ENCODE measurements around the gene ADARB2. TPM values are rescaled to one million over a fixed set of nuclear protein-coding genes. Genes with fewer than 3 reads are reported as not detected.

Gene ADARB2
- total and polyA plus RNA-seq, 2 experiments from 2014 or later: 2.0 to 5.0 TPM

GRCh38 chr10:1202343-1202742 lies 535.0 kb downstream of the ADARB2 start:
- Histone ChIP-seq H3F3A (replicated peaks; ENCODE audit: low read depth) (no peaks in the 10 kb centered on the region), H3K4me1 (ENCODE audit: insufficient read depth) (peaks cover 4% of the 10 kb centered on the region; the same call in 1 of the 2 replicates), H3K27me3 (ENCODE audit: insufficient read depth) (no peaks in the 10 kb centered on the region), H2AFZ (no peak overlapping the region), H3K27ac (ENCODE audit: low read depth) (no peak overlapping the region), H4K20me1 (replicated peaks; ENCODE audit: insufficient read depth) (no peaks in the 10 kb centered on the region), H3K79me2 (replicated peaks; ENCODE audit: insufficient read depth) (no peaks in the 10 kb centered on the region), H3K9me2 (ENCODE audit: insufficient read depth) (no peaks in the 10 kb centered on the region), H3K4me3 (no peak overlapping the region), H3K36me3 (ENCODE audit: insufficient read depth) (no peaks in the 10 kb centered on the region; the same call in 1 of the 2 replicates), H3K4me2 (no peak overlapping the region)
- H3K9me3 Mint-ChIP-seq: no peaks in the 10 kb centered on the region
- H3K4me1 Mint-ChIP-seq: peaks cover 26% of the 10 kb centered on the region
- TF ChIP-seq, protein P1, sequence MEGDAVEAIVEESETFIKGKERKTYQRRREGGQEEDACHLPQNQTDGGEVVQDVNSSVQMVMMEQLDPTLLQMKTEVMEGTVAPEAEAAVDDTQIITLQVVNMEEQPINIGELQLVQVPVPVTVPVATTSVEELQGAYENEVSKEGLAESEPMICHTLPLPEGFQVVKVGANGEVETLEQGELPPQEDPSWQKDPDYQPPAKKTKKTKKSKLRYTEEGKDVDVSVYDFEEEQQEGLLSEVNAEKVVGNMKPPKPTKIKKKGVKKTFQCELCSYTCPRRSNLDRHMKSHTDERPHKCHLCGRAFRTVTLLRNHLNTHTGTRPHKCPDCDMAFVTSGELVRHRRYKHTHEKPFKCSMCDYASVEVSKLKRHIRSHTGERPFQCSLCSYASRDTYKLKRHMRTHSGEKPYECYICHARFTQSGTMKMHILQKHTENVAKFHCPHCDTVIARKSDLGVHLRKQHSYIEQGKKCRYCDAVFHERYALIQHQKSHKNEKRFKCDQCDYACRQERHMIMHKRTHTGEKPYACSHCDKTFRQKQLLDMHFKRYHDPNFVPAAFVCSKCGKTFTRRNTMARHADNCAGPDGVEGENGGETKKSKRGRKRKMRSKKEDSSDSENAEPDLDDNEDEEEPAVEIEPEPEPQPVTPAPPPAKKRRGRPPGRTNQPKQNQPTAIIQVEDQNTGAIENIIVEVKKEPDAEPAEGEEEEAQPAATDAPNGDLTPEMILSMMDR (conservative IDR thresholded peaks at IDR 0.05; ENCODE audit: low read depth in 2 of 2): no peak
- TF ChIP-seq POLR2AphosphoS5 (IDR thresholded peaks at IDR 0.05; ENCODE audit: low read depth): no peak
- TF ChIP-seq, protein P2, sequence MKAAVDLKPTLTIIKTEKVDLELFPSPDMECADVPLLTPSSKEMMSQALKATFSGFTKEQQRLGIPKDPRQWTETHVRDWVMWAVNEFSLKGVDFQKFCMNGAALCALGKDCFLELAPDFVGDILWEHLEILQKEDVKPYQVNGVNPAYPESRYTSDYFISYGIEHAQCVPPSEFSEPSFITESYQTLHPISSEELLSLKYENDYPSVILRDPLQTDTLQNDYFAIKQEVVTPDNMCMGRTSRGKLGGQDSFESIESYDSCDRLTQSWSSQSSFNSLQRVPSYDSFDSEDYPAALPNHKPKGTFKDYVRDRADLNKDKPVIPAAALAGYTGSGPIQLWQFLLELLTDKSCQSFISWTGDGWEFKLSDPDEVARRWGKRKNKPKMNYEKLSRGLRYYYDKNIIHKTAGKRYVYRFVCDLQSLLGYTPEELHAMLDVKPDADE (IDR thresholded peaks at IDR 0.05): no peak
- no peak for TF ChIP-seq CREB1 (CRISPR knock-in tag; IDR thresholded peaks at IDR 0.05; ENCODE audit: low read depth)
- TF ChIP-seq ZNF331 (CRISPR knock-in tag; IDR thresholded peaks at IDR 0.05; ENCODE audit: low read depth): no peak
- TF ChIP-seq STAT1 (IDR thresholded peaks at IDR 0.05; ENCODE audit: unreplicated experiment): no peak
- no peak for DNase-seq (ENCODE audit: low spot score)
- ATAC-seq: no peak
- no peak overlapping the region for H3K4me3 Mint-ChIP-seq
- no peaks in the 10 kb centered on the region; the same call in 2 of the 3 replicates for H3K36me3 Mint-ChIP-seq (ENCODE audit: low read depth)
- peaks cover 21% of the 10 kb centered on the region for H3K27me3 Mint-ChIP-seq (ENCODE audit: insufficient read depth, low read depth, poor library complexity)
- H3K27ac Mint-ChIP-seq: no peak overlapping the region

DNA sequence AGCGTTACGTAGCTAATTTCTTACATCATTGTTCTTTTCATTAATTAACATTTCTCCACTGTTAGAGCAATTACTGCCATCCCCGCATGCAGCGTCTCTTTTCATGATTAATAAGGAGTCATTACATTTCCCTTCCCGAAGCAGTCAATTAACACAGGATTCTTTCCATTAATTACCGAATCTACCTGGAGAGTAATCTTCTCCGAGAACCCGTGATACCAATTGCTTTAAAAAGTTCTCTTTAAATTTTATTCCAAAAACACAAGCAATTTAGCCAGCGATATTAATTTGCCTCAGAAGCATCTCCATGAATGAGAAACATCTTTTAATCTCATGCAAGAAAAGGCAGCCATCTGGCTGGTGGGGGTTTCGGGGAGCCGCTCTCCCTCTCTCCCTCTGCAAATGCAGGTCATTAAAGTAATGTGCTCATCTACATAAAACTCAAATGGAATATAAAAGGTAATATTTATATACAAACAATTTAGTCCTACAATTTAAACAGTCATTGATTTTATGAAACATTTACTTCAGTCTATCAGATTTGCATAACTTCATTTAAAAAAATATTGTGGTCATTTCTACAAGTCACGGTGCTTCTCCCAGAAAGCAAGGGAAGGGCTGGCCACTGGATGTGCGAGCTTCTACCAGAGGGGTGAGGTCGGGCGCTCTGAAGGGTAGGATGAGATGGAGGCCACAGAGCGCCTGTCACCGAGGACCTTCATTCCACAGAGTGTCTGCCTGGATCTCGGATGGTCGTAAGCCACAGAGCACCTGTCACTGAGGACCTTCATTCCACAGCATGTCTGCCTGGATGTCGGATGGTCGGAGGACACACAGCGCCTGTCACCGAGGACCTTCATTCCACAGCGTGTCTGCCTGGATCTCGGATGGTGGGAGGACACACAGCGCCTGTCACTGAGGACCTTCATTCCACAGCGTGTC lies 536.2 kb downstream of the ADARB2 start:
- Mint-ChIP-seq H3K27me3 (ENCODE audit: insufficient read depth, low read depth, poor library complexity) (peaks cover 18% of the 10 kb centered on the region), H3K36me3 (ENCODE audit: low read depth) (no peaks in the 10 kb centered on the region; the same call in 2 of the 3 replicates), H3K4me3 (no peak overlapping the region), H3K9me3 (no peaks in the 10 kb centered on the region), H3K27ac (no peak overlapping the region), H3K4me1 (peaks cover 27% of the 10 kb centered on the region)
- H3K4me1 ChIP-seq (ENCODE audit: insufficient read depth): peaks cover 4% of the 10 kb centered on the region; the same call in 1 of the 2 replicates
- H3K27ac ChIP-seq (ENCODE audit: low read depth): no peak overlapping the region
- H3K4me2 ChIP-seq: no peak overlapping the region
- no peaks in the 10 kb centered on the region for H4K20me1 ChIP-seq (replicated peaks; ENCODE audit: insufficient read depth)
- ATAC-seq: no peak
- no peaks in the 10 kb centered on the region for H3K79me2 ChIP-seq (replicated peaks; ENCODE audit: insufficient read depth)
- H2AFZ ChIP-seq: no peak overlapping the region
- no peak for DNase-seq (ENCODE audit: low spot score)
- no peaks in the 10 kb centered on the region for H3K27me3 ChIP-seq (ENCODE audit: insufficient read depth)
- no peaks in the 10 kb centered on the region; the same call in 1 of the 2 replicates for H3K36me3 ChIP-seq (ENCODE audit: insufficient read depth)
- no peaks in the 10 kb centered on the region for H3K9me2 ChIP-seq (ENCODE audit: insufficient read depth)
- H3F3A ChIP-seq (replicated peaks; ENCODE audit: low read depth): no peaks in the 10 kb centered on the region
- H3K4me3 ChIP-seq: no peak overlapping the region
- TF ChIP-seq, protein P3, sequence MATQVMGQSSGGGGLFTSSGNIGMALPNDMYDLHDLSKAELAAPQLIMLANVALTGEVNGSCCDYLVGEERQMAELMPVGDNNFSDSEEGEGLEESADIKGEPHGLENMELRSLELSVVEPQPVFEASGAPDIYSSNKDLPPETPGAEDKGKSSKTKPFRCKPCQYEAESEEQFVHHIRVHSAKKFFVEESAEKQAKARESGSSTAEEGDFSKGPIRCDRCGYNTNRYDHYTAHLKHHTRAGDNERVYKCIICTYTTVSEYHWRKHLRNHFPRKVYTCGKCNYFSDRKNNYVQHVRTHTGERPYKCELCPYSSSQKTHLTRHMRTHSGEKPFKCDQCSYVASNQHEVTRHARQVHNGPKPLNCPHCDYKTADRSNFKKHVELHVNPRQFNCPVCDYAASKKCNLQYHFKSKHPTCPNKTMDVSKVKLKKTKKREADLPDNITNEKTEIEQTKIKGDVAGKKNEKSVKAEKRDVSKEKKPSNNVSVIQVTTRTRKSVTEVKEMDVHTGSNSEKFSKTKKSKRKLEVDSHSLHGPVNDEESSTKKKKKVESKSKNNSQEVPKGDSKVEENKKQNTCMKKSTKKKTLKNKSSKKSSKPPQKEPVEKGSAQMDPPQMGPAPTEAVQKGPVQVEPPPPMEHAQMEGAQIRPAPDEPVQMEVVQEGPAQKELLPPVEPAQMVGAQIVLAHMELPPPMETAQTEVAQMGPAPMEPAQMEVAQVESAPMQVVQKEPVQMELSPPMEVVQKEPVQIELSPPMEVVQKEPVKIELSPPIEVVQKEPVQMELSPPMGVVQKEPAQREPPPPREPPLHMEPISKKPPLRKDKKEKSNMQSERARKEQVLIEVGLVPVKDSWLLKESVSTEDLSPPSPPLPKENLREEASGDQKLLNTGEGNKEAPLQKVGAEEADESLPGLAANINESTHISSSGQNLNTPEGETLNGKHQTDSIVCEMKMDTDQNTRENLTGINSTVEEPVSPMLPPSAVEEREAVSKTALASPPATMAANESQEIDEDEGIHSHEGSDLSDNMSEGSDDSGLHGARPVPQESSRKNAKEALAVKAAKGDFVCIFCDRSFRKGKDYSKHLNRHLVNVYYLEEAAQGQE (IDR thresholded peaks at IDR 0.05; ENCODE audit: unreplicated experiment): no peak
- TF ChIP-seq, protein P2 (IDR thresholded peaks at IDR 0.05): no peak
- TF ChIP-seq ZNF114 (CRISPR knock-in tag; IDR thresholded peaks at IDR 0.05) (no peak), CREB1 (CRISPR knock-in tag; IDR thresholded peaks at IDR 0.05; ENCODE audit: low read depth) (no peak), EZH2 (IDR thresholded peaks at IDR 0.05; ENCODE audit: low read depth, unreplicated experiment) (no peak), JUNB (IDR thresholded peaks at IDR 0.05; ENCODE audit: unreplicated experiment) (no peak), ZNF331 (CRISPR knock-in tag; IDR thresholded peaks at IDR 0.05; ENCODE audit: low read depth) (no peak), EZH2phosphoT487 (IDR thresholded peaks at IDR 0.05; ENCODE audit: unreplicated experiment) (no peak), POLR2AphosphoS5 (IDR thresholded peaks at IDR 0.05; ENCODE audit: low read depth) (no peak), STAT1 (IDR thresholded peaks at IDR 0.05; ENCODE audit: unreplicated experiment) (no peak), NANOG (IDR thresholded peaks at IDR 0.05; ENCODE audit: borderline replicate concordance) (no peak)
- TF ChIP-seq, protein P1 (conservative IDR thresholded peaks at IDR 0.05; ENCODE audit: low read depth in 2 of 2): no peak
